GM19455 (cell line): ENCODE measurements around the gene TEX28.
"Not testable (repeated sequence)": the region's sequence is repeated elsewhere in the genome, so short reads cannot be mapped to it uniquely, and the experiment has no call there.

ENCODE experiments used
- ATAC-seq: cut with Tn5 transposase; IDR thresholded peaks from one replicate; pipeline ENCODE4 v1.9.1; 2021; ENCODE audit not compliant: unreplicated experiment

TEX28 gene, protein sequence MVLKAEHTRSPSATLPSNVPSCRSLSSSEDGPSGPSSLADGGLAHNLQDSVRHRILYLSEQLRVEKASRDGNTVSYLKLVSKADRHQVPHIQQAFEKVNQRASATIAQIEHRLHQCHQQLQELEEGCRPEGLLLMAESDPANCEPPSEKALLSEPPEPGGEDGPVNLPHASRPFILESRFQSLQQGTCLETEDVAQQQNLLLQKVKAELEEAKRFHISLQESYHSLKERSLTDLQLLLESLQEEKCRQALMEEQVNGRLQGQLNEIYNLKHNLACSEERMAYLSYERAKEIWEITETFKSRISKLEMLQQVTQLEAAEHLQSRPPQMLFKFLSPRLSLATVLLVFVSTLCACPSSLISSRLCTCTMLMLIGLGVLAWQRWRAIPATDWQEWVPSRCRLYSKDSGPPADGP

DNA sequence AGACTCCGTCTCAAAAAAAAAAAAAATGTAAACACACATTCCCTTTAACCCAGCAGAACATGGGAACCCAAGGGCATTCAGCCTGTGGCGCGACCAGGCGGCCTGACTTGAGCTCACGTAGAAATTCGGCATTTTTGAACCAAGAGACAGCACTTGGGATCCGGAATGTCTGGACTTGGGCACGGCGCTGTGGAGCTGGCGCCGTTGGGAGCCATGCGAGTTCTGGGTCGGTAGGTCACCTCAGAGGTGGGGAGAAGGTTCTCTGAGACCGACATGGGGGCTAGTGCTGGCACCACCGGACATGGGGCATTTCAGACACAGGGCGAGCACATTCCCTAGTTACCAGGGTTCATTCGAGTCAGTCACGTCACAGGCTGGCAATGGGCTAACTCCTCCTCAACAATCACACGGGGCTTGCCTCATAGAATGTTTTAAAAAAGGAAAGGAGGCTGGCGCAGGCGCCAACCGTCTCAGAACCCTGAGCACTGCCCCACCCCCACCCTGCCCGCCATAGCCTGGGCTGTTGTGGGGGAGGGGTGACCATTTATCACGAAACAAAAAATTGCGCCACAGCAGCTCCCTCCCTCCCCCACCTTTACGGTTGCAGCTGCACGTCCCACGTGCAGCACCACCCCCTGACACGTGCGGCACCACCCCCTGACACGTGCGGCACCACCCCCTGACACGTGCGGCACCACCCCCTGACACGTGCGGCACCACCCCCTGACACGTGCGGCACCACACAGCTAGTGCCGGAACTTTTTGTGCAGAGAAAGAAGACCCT, at the start of gene TEX28:
Gene TEX28, minus strand, starts transcription at position 334 of the 784 bp plus-strand sequence. CDS start 3,007 bp downstream, outside the sequence.
- ATAC-seq = no peak

DNA sequence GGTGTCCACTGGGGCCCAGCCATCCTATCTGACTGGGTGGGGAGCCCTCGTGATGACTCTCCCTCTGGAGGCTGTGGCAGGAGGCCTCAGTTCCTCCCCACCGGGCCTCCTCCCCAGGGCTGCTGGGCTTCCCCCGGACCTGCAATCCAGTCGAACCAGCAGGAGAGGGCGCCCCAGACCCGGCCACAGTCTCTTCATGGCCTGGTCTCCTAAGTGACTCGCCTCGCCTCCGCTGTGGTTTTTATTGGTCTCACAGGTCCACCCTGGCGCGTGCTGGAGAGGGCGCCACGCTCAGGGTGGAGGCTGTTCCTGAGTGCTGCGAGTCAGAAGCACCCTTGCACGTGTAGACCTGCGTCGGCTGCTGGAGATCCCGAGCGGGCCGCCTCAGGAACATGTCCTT, 48.7 kb upstream of the TEX28 start:
- not testable (repeated sequence) for ATAC-seq

DNA sequence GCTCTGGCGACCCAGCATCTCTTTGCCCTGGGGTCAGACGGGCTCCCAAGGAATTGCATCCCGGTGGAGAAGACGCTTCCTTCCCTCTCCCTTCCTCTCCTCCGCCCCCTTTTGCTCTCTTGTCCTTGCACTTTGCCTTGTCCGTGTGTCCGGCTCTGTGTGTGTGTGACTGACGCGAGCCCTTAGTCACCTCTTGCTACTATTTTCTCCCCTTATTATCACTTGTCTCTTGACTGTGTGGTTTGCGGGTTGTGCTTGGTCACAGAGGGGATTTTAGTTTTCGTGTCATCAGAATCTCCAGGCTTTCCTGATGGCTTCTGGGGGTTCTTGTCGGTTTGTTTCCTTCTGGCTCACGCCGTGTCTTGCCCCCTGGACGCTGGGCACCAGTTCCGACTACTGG, 48.1 kb upstream of the TEX28 start:
- ATAC-seq = not testable (repeated sequence)

DNA sequence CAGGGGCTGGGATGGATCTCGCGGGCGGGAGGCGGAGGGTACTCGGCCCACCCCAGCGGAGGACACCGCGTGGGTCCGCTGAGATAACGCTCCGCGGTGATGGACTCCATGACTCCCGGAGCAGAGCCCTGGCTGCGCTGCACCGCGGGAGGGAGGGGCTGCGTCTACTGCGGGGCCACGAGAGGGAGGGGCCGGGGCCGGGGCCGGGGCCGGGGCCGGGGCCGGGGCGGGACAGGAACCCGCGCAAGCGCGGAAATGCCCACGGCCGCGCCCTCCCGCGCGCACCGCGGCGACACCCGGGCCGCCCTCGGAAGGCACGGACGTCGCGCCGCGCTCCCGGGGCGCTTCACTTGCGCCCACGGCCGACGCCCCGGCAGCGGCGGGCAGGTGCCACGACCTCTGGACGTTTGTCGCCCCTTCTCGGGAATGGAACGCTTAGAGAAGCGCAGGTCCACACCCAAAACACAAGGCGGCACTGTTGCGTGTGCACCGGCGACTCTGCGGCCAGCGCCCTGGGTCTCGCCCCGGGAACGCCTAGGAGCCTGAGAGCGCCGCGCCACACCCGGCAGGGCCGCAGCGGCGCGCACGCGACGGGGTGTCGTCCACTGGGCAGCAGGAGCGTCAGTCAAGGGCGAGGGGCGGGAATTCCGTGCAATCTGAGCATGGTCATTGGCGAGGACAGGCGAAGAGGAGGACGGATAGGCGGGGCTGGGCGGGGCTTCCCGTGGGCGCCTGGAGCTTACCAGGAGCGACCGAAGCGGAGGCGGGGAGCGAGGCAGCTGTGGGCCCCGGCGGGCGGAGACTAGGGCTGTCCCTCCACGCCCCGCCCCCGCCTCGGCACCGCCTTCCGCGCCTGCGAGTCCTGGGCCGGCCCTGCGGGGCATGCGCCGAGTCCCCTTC, 46.7 kb upstream of the TEX28 start:
- peak; percentile 66 for ATAC-seq

DNA sequence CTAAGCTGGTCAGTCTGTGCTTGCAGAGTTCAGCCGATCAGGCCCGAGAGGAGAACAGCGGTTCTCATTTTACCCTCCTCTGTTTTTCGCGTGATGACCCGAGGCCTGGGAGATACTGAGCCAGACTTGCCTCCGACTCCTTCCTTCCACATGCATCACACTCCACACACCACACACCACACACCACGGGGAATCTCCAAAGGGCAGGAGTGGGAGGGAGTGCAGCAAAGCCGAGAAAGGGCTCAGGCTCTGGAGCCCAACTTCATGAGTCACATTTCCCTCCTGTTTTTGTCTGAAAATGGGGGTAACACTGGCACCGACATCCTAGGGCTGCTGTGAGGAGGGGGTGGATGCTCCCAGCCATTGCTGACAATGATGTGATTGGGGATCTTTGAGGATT, 39.6 kb upstream of the TEX28 start:
- no peak for ATAC-seq

DNA sequence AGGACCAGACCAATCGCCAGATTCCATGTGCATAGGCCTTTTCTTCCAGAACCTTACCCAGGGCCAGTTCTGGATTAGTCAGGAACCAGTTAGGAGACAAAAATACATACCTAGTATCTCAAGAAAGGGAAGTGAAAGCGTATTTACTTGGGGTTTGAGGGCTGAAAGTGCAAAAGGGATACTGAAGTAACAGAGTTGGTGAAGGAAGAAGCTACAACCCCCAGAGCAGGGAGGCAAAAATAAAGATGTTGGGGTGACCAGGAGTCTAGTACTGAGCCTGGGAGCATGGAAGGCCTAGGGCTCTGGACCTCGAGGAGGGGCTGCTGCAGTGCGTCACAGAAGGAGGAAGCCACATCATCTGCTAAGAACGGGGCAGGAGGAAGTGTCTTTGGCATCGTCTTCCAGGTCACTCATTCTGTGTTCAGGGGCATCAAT, 38.9 kb upstream of the TEX28 start:
- peak; percentile 68 for ATAC-seq

DNA sequence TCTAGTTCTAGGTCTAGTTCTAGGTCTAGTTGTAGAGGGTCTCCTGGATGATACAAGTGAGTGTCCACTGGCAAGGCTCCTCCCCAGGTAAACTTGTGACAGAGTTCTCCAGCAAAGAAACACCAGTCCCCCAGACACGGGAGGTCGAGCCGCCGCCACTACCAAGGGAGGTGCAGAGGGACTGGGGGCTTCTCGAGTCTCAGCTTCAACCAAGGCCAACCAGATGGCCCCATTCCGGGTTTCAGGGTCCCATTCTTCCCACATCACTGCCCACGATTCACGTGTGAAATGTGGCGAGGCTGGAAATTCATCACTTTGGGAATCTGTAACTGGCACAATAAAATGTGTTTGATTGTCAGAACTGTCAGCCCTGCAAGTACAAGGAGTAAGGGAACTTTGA, 38.2 kb upstream of the TEX28 start:
- no peak for ATAC-seq

DNA sequence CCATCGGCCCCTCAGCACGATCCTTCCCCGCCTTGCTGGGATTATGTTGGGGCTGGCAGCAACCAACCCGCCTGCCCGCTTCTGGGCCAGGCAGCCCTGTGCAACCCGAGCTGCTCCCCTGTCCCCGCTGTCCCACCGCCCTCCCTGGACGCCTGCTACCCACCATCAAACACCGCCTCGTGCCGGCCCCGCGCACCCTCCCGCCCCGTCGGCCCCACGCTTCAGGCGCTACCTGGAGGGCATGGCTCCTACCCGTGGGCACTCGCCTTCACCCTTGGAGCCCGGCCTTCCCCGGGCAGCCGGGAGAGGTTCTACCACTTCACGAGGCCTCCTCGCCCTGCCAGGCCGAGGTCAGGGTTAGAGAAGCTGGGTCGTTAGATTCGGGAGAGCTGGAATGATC, 37.6 kb upstream of the TEX28 start:
- no peak for ATAC-seq

DNA sequence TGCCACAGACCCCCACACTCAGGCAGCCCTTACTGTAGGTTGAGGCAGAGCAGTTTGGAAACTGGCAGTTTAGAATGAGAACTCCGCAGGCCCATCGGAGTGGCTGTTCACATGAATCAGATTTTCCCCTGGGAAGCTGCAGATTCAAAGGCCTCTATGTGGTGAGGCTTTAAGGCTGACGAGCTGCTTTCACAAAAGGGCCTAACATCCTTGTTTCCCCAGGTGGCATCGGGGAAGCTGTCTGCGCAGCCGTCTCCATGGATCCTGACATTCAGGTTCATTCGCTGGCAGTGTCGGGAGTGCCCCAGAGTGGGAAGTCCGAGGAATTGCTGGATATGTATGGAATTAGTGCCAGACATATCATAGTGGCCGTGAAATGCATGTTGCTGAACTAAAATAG, 34.4 kb upstream of the TEX28 start:
- ATAC-seq = no peak

DNA sequence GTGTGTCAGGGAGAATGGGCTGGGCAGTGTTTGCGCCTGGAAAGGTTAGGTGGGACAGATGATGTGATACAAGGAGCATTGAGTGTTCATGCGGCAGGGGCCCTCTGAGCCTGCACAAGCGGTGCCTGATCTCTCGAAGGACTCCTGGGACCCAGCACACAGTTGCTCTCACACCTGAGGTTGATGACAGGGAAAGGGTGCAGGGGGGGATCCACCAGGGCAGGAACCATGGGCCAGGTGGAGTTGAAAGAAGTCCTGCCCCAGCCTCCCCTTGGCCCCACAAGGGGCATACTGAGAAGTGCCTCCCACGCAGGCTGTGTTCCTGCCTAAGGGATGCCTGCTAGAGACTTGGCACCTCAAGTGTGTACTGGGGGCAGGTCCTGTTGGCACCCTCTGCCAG, 33.7 kb upstream of the TEX28 start:
- no peak for ATAC-seq

DNA sequence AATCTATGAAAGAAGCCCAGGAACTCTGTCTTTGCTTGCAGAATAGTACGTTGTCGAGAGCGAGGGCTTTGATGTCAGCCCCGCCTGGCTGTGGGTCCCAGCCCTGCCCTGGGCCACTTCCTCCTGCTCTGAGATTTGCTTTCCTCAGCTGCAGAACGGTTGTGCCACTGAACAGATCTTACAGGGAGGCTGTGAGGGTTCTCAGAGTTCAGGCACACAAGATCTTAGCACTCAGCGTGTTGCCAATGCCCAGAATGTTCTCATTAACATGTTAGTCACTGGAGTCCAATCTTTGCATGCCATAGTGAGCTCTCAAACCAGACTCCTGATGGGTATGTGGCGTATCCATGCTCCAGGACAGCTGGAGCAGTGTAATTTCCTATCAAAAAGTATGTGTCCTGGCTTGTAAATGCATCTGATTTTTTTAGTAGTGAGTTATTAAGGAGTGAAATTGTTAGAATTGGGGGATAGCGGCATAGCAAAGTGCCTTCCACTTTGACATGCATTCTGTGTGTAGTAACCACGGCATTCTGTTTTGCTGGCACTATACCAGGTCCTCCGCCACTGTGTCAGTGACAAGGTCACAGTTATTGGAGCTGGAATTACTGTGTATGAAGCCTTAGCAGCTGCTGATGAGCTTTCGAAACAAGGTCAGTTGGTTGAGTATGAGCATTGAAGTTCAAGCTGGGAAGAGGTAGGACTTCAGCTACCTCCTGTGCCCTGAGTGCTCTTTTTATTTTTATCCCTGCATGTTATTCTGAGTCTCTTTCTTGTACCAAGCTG, 32.3 kb upstream of the TEX28 start:
- ATAC-seq = no peak

DNA sequence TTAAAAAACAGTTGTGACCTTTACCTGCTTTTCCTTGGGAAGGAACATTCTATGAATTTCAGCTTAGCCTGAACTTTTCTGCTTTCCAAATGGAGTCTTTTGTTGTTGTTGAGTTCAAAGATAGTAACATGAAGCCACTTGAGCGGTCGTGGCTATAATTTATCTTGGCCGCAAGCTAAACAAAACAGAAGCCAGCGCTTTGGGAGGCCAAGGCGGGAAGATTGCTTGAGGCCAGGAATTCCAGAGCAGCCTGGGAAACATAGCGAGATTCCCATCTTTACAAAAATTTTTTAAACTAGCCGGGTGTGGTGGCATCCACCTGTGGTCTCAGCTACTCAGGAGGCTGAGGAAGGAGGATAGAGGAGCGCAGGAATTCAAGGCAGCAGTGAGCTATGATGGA, 30.6 kb upstream of the TEX28 start:
- ATAC-seq = no peak

DNA sequence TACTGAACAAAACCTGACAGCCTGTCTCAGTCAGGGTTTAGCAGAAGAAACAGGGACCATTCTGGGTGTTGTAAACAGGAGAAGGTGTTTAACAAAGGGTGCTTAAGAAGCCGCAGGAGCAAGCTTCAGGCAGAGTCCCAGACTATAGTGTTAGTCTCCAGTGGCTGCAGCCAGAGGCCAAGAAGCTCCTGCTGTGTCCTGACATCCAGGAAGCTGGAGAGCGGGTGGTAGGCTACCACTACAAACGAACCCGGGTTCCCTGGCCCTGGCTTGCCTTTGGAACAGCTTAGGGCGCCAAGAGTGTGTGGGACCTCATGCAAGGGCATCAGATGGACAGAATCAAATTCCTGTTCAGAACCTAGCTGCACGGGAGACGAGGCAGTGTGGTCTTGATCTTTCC, 28.6 kb upstream of the TEX28 start:
- ATAC-seq = no peak

DNA sequence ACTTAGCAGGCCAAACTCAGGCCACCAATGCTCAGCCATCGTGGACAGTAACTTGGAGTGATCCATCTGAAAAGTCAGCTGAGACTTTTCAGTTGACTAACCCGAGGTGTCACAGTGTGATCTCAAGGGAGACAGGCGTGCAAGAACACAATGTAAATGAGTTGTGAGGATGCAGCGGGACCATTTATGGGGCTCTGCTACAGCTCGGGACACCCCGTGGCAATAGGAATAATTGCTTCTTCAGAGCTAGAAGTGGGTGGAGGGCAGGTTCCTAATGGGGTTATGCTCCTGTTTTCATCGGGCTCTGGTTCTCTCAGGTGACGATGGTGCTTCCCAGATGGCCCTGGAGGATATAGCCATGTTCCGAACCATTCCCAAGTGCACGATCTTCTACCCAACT, 28.0 kb upstream of the TEX28 start:
- no peak for ATAC-seq

DNA sequence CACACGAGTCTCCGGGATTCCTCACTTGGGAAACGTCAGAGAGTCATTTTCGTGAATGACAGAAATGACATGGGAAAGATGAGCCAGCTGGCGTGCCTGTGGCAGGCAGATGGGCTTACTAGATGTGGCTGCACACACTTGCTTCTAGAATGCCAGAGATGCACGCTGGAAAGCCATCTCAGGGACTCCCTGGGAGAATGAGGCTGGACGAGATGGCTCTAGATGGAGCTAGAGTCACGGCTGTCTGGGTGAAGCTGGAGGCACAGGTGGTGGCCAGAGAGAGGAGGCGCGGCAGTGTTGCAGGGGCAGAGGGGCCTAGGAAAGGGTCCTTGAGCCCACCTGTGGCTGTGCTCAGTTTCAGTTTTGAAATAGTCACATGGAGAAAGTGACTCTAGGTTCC, 26.7 kb upstream of the TEX28 start:
- ATAC-seq = no peak

DNA sequence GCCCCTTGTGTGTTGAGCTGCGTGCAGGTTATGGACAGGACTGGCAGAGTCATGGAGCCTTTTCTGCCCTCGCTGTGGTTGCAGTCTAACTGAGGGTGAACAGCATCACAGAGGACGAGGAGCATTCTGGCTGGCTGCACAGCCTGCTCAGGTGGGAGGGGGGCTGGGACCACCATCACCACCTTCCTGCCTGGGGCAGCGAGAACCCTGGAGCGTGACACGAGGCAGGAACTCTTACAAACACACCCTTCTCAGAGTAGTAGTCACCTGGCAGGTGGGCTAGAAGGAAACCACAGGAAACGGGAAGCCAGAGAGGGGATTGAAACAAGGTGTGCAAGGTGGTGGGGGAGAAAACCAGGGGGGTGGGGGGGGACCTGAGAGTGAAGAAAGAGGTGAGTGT, 26.2 kb upstream of the TEX28 start:
- ATAC-seq = no peak

DNA sequence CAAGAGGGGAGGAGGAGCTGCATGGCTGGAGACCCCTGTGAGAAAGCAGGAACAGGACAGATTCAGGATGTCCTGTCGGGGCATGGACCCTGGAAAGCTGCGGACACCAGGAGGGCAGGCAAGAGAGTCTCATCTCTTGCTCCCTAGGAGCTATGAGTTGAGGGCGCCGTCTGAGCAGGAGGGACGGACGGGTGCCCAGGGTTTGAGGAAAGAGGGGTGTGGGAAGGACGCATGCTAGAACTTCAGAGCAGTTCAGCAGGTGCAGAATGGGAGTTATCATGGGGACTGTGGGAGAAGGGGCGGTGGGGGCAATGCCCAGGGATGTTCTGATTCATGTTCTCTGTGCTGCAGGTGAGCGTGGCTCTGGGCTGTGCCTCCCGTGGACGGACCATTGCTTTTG, 25.5 kb upstream of the TEX28 start:
- no peak for ATAC-seq

DNA sequence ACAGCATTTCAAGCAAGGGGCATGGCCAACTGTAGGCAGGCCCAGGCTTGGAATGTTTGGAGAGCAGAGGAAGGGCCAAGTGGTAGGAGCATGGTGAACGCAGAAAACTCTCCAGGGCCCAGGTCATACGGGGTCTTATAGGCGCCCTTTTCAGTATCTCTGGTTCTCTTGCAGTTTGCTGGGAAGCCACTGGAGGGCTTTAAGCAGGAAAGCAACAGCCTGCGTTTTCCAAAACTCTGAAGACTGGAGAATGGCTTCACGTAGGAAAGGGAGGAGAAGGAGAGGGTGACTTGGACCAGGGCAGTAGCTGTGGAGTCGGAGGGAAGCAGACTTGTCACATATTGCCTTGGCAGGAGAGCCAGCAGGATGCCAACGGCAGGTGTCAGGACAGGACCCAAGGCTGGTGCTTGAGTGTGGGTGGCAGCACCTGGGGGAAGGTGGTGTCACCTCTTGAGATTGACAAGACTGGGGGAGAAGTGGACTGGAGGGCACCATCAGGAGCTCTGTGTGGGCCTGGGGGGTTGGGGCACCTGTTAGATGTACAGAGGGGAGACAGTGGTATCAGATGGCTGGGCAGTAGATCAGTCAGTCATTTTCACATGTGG, 22.6 kb upstream of the TEX28 start:
- no peak for ATAC-seq

DNA sequence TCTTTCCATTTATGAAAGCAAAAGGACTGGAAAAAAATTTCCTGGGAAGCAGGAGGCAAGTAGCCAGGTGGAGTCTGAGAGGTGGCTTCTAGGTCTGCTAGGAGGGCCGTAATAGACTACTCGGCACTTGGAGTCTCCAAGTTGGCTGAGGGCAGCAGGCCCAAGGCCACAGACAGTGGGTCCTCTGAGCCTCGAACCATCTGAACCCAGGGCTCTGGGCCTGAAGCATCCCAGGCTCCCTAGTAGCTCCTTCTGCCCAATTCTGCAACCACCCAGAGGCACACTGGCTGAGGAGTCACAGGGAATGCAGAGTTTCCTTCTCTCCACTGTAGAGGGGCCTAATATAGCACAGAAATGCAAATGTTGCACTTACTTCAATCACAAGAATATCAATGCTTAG, 20.5 kb upstream of the TEX28 start:
- no peak for ATAC-seq

DNA sequence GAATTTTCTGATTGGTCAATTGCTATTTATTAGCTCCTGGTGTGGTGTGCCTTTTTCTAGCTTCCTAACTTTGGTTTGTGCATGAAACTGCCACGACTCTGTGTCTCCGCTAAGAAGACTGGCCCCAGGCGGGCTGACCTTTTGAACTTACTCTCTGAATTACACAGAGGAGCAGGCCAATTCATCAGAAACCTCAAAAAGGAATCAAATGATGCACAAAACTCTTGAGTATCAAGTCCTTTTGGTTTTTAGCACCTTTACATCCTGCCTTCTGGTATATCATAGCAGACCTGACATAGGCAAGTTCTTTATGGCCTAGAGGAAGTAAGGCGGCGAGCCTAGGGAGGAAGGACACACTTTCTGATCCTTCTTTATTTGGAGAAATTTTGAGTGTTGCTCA, 18.2 kb upstream of the TEX28 start:
- ATAC-seq = no peak
